Measurements from ENCODE around the gene DNAJC30.

DNA sequence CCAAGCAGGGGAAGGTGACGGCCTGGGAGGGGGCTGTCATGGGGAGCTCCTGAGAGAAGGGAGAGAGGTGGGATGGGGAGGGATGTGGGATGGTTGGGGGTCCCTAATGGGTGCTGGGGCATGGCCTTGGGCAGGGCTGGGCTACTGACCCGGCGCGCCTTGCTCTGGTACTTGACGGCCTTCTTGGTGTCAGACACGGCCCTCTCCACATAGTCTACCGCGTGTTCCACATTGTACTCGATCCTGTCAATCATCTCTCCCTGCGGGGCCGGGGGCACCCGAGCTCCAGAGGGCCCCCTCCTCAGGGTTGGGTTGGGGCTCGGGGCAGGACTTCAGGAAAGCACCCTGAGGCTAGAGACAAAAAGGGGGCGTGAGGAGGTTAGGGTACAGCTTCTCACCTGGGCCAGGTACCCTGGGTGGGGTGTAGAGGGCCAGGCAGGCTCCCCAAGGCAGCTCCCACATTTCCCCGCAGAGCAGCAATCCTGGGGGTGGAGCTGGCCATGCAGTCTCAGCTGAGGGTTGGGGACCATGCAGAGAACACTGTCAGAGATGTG, 17.4 kb upstream of the DNAJC30 start:
- TF ChIP-seq, protein P1, sequence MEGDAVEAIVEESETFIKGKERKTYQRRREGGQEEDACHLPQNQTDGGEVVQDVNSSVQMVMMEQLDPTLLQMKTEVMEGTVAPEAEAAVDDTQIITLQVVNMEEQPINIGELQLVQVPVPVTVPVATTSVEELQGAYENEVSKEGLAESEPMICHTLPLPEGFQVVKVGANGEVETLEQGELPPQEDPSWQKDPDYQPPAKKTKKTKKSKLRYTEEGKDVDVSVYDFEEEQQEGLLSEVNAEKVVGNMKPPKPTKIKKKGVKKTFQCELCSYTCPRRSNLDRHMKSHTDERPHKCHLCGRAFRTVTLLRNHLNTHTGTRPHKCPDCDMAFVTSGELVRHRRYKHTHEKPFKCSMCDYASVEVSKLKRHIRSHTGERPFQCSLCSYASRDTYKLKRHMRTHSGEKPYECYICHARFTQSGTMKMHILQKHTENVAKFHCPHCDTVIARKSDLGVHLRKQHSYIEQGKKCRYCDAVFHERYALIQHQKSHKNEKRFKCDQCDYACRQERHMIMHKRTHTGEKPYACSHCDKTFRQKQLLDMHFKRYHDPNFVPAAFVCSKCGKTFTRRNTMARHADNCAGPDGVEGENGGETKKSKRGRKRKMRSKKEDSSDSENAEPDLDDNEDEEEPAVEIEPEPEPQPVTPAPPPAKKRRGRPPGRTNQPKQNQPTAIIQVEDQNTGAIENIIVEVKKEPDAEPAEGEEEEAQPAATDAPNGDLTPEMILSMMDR (IDR thresholded peaks at IDR 0.05): no peak
- TF ChIP-seq POLR2A (IDR thresholded peaks at IDR 0.05): no peak
